ENCODE measurements around the gene PPP2R1A.

The PPP2R1A gene

DNA sequence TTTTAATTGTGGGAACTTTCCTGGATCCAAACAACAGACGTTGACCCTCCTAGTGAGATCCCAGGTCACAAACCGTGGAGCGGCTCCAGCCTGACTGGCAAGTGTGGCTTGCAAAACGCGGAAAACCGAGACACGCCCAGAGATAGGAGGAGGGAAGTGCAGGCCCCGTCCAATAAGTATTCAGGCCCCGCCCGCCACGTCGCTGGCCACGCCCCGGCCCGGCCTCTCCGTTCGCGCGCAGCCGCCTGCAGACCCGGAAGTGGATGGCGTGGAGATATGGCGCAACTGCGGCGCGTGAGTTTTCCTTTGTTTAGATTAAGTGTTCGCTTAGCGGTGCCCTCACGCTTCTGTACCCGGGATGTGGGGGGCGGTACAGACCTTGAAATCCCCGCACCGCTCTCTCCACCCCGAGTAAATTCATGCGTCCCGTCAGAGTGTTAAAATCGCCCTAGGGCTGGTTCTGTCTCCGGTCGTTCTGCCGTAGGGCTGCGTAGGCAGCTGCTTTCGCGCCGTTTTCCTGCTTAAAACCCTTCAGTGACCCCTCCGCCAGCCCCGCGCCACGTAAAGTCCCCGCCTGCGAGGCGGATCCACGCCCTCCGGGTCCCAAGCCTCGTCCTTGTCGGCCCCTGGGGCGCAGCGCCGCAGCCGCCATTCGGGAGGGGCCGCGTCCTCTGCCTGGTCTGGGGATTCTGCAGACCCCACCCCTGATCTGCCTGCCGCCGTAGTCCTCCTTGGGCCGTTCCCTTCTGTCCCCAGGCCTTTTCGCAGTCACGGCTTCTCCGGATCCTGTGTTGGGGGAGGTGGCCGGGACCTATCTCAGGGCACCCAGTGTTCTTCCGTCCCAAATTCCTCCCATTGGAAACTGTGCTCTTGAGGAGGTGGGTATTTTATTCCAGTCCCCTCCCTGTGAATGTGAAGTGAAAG, 79.7 kb downstream of the PPP2R1A start, which contains the start of gene ZNF766:
TSS of gene ZNF766 (plus strand) at position 250 of the 924 bp plus-strand sequence. CDS start at position 277, 27 bp downstream.
- Histone ChIP-seq H3K27ac (peak within 1 kb of the TSS; percentile 97), H3K9me3 (ENCODE audit: severe bottlenecking) (peaks cover 2% of the 10 kb centered on the region), H3K36me3 (peaks cover 32% of the 10 kb centered on the region), H3K27me3 (ENCODE audit: insufficient read depth, low read depth, severe bottlenecking) (no peaks in the 10 kb centered on the region), H3K4me3 (ENCODE audit: low read depth, low read length) (peak within 1 kb of the TSS; percentile 91)
- DNase-seq = peak; percentile 98
- TF ChIP-seq, protein P1, sequence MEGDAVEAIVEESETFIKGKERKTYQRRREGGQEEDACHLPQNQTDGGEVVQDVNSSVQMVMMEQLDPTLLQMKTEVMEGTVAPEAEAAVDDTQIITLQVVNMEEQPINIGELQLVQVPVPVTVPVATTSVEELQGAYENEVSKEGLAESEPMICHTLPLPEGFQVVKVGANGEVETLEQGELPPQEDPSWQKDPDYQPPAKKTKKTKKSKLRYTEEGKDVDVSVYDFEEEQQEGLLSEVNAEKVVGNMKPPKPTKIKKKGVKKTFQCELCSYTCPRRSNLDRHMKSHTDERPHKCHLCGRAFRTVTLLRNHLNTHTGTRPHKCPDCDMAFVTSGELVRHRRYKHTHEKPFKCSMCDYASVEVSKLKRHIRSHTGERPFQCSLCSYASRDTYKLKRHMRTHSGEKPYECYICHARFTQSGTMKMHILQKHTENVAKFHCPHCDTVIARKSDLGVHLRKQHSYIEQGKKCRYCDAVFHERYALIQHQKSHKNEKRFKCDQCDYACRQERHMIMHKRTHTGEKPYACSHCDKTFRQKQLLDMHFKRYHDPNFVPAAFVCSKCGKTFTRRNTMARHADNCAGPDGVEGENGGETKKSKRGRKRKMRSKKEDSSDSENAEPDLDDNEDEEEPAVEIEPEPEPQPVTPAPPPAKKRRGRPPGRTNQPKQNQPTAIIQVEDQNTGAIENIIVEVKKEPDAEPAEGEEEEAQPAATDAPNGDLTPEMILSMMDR (IDR thresholded peaks at IDR 0.05; ENCODE audit: low read depth, low read length) = no peak

DNA sequence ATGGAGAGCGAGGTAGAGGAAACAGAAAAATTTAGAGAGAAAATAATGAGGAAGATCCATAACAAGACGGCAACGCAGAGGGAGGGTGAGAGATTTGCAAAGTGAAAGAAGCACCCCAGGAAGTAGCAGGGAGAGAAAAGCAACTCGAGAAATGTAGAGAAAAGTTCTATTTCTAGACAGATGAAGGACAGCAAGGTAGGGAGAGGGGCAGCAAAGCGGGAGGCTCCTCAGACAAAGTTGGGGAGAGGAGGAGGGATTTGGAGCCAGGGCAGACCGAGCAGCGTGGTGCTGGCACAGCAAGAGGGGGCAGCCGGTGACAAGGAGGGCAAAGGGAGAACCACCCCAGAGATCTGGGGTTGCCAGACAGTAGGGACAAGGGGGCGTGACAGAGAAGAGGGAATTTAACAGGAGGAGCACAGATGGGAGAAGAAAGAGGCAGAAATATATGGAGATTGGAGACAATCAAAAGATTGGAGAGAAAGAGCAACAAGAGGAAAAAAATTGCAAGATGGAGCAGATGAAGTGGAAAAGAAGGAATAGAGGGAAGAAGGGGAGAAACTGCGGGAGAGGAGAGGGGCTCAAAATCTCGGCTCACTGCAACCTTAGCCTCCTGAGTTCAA, 80.5 kb downstream of the PPP2R1A start:
- TF ChIP-seq, protein P1 (IDR thresholded peaks at IDR 0.05; ENCODE audit: low read depth, low read length) = no peak
- peaks cover 34% of the 10 kb centered on the region for H3K36me3 ChIP-seq
- DNase-seq = no peak
- peak overlapping the region; percentile 91 for H3K4me3 ChIP-seq (ENCODE audit: low read depth, low read length)
- peak overlapping the region; percentile 97 for H3K27ac ChIP-seq
- H3K27me3 ChIP-seq (ENCODE audit: insufficient read depth, low read depth, severe bottlenecking) = no peaks in the 10 kb centered on the region
- peaks cover 2% of the 10 kb centered on the region for H3K9me3 ChIP-seq (ENCODE audit: severe bottlenecking)

DNA sequence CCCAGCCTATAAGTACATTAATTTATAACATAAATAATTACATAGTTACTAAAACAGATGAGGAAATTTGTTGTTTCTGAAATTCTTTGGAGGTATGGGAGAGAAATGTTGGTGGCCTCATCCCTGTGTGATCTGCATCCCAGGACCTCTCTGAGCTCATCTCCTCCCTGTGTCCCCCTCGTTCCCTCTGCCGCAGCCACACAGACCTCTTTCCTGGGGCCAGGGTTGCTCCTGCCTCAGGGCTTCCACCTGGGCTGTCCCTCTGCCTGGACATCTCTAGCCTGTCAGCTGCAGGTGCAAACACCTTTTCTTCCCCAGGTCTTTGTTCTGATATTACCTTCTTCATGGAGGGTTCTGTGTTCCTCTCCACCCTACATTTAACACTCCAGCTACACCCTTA, 83.4 kb downstream of the PPP2R1A start:
- Histone ChIP-seq H3K36me3 (peaks cover 38% of the 10 kb centered on the region), H3K9me3 (ENCODE audit: severe bottlenecking) (no peaks in the 10 kb centered on the region), H3K27me3 (ENCODE audit: insufficient read depth, low read depth, severe bottlenecking) (no peaks in the 10 kb centered on the region), H3K27ac (no peak overlapping the region), H3K4me3 (ENCODE audit: low read depth, low read length) (no peak overlapping the region)
- TF ChIP-seq, protein P1 (IDR thresholded peaks at IDR 0.05; ENCODE audit: low read depth, low read length) = no peak
- DNase-seq = no peak

DNA sequence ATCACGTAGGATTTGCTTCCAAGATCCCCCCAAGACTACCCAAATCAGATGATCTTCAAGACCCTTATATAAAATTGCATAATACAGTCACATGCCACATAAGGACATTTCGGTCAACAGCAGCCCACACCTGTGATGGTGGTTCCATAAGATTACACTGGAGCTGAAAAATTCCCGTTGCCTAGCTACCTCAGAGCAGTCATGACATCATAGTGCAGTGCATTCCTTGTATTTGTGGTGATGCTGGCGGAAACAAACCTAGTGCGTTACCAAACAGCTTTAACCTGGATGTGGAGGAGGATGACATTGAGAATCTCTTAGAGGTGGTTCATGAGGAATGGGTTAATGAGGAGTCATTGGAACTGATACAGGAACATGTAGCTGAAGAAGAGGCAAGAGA, 84.3 kb downstream of the PPP2R1A start:
- Histone ChIP-seq H3K27ac (no peak overlapping the region), H3K36me3 (peaks cover 42% of the 10 kb centered on the region), H3K27me3 (ENCODE audit: insufficient read depth, low read depth, severe bottlenecking) (no peaks in the 10 kb centered on the region), H3K4me3 (ENCODE audit: low read depth, low read length) (no peak overlapping the region), H3K9me3 (ENCODE audit: severe bottlenecking) (no peaks in the 10 kb centered on the region)
- DNase-seq = no peak
- TF ChIP-seq, protein P1 (IDR thresholded peaks at IDR 0.05; ENCODE audit: low read depth, low read length) = no peak

DNA sequence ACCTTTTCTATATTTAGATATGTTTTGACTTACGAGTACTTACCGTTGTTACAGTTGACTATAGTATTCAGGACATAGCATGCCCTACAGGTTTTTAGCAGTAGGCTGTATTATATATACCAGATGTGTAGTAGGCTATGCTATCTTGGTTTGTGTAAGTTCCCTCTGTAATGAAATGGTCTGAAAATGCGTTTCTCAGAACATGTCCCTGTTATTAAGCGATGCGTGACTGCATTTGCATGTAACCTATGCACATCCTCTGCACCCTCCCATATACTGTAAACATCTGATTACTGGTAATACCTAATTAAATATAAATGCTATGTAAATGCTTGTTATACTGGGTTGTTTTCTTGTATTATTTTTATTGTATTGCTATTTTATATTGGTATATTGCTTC, 86.1 kb downstream of the PPP2R1A start:
- no peak for DNase-seq
- no peak overlapping the region for H3K4me3 ChIP-seq (ENCODE audit: low read depth, low read length)
- no peak overlapping the region for H3K27ac ChIP-seq
- peaks cover 46% of the 10 kb centered on the region for H3K36me3 ChIP-seq
- H3K9me3 ChIP-seq (ENCODE audit: severe bottlenecking) = no peaks in the 10 kb centered on the region
- H3K27me3 ChIP-seq (ENCODE audit: insufficient read depth, low read depth, severe bottlenecking) = no peaks in the 10 kb centered on the region
- TF ChIP-seq, protein P1 (IDR thresholded peaks at IDR 0.05; ENCODE audit: low read depth, low read length) = no peak

All from WERI-Rb-1 (cell line).